ENCODE results near the gene TRPV3. TPM values are rescaled to one million over a fixed set of nuclear protein-coding genes. Genes with fewer than 3 reads are reported as not detected.

The TRPV3 gene
- total and polyA plus RNA-seq, 10 donors = 0.13 to 2.0 (median 0.99) TPM

- Histone ChIP-seq H3K36me3 (no peaks in the 10 kb centered on the region), H3K4me1 (no peaks in the 10 kb centered on the region), H3K9me3 (peaks cover 0 to 3% (median 0%) of the 10 kb centered on the region in 8 donors), H3K4me3 (no peak overlapping the region), H3K27ac (no peak overlapping the region), H3K27me3 (replicated peaks in 1 of 7) (no peaks in the 10 kb centered on the region)
- TF ChIP-seq CTCF (IDR thresholded peaks at IDR 0.05 in 8 of 11, conservative IDR thresholded peaks at IDR 0.05 in 3 of 11) = no peak
- TF ChIP-seq POLR2A (IDR thresholded peaks at IDR 0.05) = no peak
- TF ChIP-seq POLR2AphosphoS5 (IDR thresholded peaks at IDR 0.05) = no peak
- no peak for DNase-seq
- WGBS, 5 donors = 93 to 100% (median 94%) methylated on average over 2 of the region's 2 CpGs
- intact Hi-C loops (cut with DNase I; ENCODE audit: low total_unique reads) = no loop called here
These were observed 51.6 kb downstream of the TRPV3 start for GRCh38 chr17:3506054-3506453.

- H3K4me1 ChIP-seq = no peaks in the 10 kb centered on the region
These were observed 52.6 kb downstream of the TRPV3 start for GRCh38 chr17:3505008-3505407.

GRCh38 chr17:3503285-3503684 lies 54.3 kb downstream of the TRPV3 start:
- DNase-seq = no peak
- H3K4me1 ChIP-seq = no peaks in the 10 kb centered on the region
- no peak overlapping the region for H3K27ac ChIP-seq
- H3K27me3 ChIP-seq (replicated peaks in 1 of 7) = no peaks in the 10 kb centered on the region
- no peaks in the 10 kb centered on the region for H3K36me3 ChIP-seq
- TF ChIP-seq POLR2A (IDR thresholded peaks at IDR 0.05) (no peak), CTCF (IDR thresholded peaks at IDR 0.05 in 8 of 11, conservative IDR thresholded peaks at IDR 0.05 in 3 of 11) (no peak)
- no peak overlapping the region for H3K4me3 ChIP-seq
- WGBS, 5 donors = 69 to 91% (median 83%) methylated on average over 1 of the region's 1 CpG
- intact Hi-C loops (cut with DNase I; ENCODE audit: low total_unique reads) = no loop called here
- peaks cover 0 to 8% (median 0%) of the 10 kb centered on the region in 8 donors for H3K9me3 ChIP-seq

More at GRCh38 chr17:3505008-3505407, 52.6 kb downstream of the TRPV3 start:
- H3K4me3 ChIP-seq = no peak overlapping the region
- no peak overlapping the region for H3K27ac ChIP-seq
- H3K9me3 ChIP-seq = peaks cover 0 to 8% (median 0%) of the 10 kb centered on the region in 8 donors
- H3K36me3 ChIP-seq = no peaks in the 10 kb centered on the region
- no peak for TF ChIP-seq POLR2AphosphoS5 (IDR thresholded peaks at IDR 0.05)
- TF ChIP-seq CTCF (IDR thresholded peaks at IDR 0.05 in 8 of 11, conservative IDR thresholded peaks at IDR 0.05 in 3 of 11) = no peak
- TF ChIP-seq POLR2A (IDR thresholded peaks at IDR 0.05) = no peak
- DNase-seq = no peak
- 88 to 95% (median 94%) methylated on average over 7 of the region's 7 CpGs for WGBS, 5 donors
- intact Hi-C loops (cut with DNase I; ENCODE audit: low total_unique reads) = no loop called here
- H3K27me3 ChIP-seq (replicated peaks in 1 of 7) = no peaks in the 10 kb centered on the region

- Histone ChIP-seq H3K9me3 (peaks cover 0 to 8% (median 0%) of the 10 kb centered on the region in 8 donors), H3K27me3 (replicated peaks in 1 of 7) (no peaks in the 10 kb centered on the region), H3K36me3 (no peaks in the 10 kb centered on the region), H3K4me3 (no peak overlapping the region), H3K27ac (no peak overlapping the region), H3K4me1 (no peaks in the 10 kb centered on the region)
- WGBS, 5 donors = 61 to 87% (median 71%) methylated on average over 4 to 5 of the region's 5 CpGs
- TF ChIP-seq CTCF (IDR thresholded peaks at IDR 0.05 in 8 of 11, conservative IDR thresholded peaks at IDR 0.05 in 3 of 11) (no peak), POLR2AphosphoS5 (IDR thresholded peaks at IDR 0.05) (no peak), POLR2A (IDR thresholded peaks at IDR 0.05) (no peak)
- no peak for DNase-seq
- intact Hi-C loops (cut with DNase I; ENCODE audit: low total_unique reads) = no loop called here
These were observed 55.1 kb downstream of the TRPV3 start for GRCh38 chr17:3502466-3502865.
